Smooth muscle cell (in vitro differentiated cells): Measurements from ENCODE around the gene ZFP1. TPM values are rescaled to one million over a fixed set of nuclear protein-coding genes. Genes with fewer than 3 reads are reported as not detected.

Experiments used
- DNase-seq: peaks from one replicate; lab custom pipeline; 2025; ENCODE audit not compliant: unreplicated experiment; lab: John Stamatoyannopoulos, UW
- H2AFZ ChIP-seq: fragments of 200-600 bp; sonication (generic); 2 replicates; pipeline ENCODE4 v1.6.0; 2016; ENCODE audit warnings: antibody characterized with exemption, low read depth, mild to moderate bottlenecking
- H3F3A ChIP-seq: fragments of 200-600 bp; sonication (generic); 2 replicates; pipeline ENCODE4 v1.6.0; 2017; ENCODE audit warnings: antibody characterized with exemption, low read depth
- H3K27ac ChIP-seq: fragments of 200-600 bp; sonication (generic); 2 replicates; pipeline ENCODE4 v1.5.1; 2016; ENCODE audit warnings: low read depth, mild to moderate bottlenecking
- H3K27me3 ChIP-seq: fragments of 200-600 bp; sonication (generic); 2 replicates; pipeline ENCODE4 v1.6.1; 2016; ENCODE audit warnings: low read depth, mild to moderate bottlenecking
- H3K36me3 ChIP-seq: fragments of 200-600 bp; sonication (generic); 2 replicates; pipeline ENCODE4 v1.5.1; 2016; ENCODE audit warnings: low read depth
- H3K4me1 ChIP-seq: fragments of 200-600 bp; sonication (generic); 2 replicates; pipeline ENCODE4 v1.5.1; 2016; ENCODE audit warnings: low read depth
- H3K4me2 ChIP-seq: fragments of 200-600 bp; sonication (generic); 2 replicates; pipeline ENCODE4 v1.6.0; 2016; ENCODE audit warnings: mild to moderate bottlenecking
- H3K4me3 ChIP-seq: fragments of 200-600 bp; sonication (generic); 2 replicates; pipeline ENCODE4 v1.5.1; 2016; ENCODE audit warnings: mild to moderate bottlenecking
- H3K79me2 ChIP-seq: fragments of 200-600 bp; sonication (generic); 2 replicates; pipeline ENCODE4 v1.6.0; 2016; ENCODE audit warnings: low read depth, mild to moderate bottlenecking
- H3K9ac ChIP-seq: fragments of 200-600 bp; sonication (generic); 2 replicates; pipeline ENCODE4 v1.6.0; 2016; ENCODE audit warnings: low read depth
- H3K9me3 ChIP-seq: fragments of 200-600 bp; sonication (generic); replicated peaks from 2 replicates; pipeline ENCODE4 v1.5.1; 2016; ENCODE audit warnings: low read depth
- H4K20me1 ChIP-seq: fragments of 200-600 bp; sonication (generic); 2 replicates; pipeline ENCODE4 v1.6.0; 2016; ENCODE audit warnings: low read depth
- WGBS: methylation state at CpG from one replicate; pipeline ENCODE4 v1.1.7; 2016; ENCODE audit warnings: low lambda C conversion rate; 5-methylcytosine and 5-hydroxymethylcytosine counted together
- polyA plus RNA-seq: library from polyadenylated mRNA; unstranded; fragments of >200 nt; fragmentation: Nextera tagmentation; extraction: Ambion mirVana; gene quantifications from 2 replicates; pipeline ENCODE4 v1.2.1, GENCODE V29; 2016
- total RNA-seq: library from RNA; depleted of rRNA; stranded (reverse); fragments of >200 nt; gene quantifications from 2 replicates; pipeline ENCODE4 v1.2.3, GENCODE V29; 2014
- TF ChIP-seq, protein P1 (sequence below): fragments of 200-600 bp; sonication (generic); IDR thresholded peaks from 2 replicates; pipeline ENCODE4 v1.5.1; 2017; ENCODE audit warnings: borderline replicate concordance, mild to moderate bottlenecking, antibody characterized with exemption; ENCODE audit not compliant: insufficient read depth, poor library complexity, severe bottlenecking

The ZFP1 gene
- total and polyA plus RNA-seq, 2 experiments from 2014 or later: 12.6 to 15.0 TPM

DNA sequence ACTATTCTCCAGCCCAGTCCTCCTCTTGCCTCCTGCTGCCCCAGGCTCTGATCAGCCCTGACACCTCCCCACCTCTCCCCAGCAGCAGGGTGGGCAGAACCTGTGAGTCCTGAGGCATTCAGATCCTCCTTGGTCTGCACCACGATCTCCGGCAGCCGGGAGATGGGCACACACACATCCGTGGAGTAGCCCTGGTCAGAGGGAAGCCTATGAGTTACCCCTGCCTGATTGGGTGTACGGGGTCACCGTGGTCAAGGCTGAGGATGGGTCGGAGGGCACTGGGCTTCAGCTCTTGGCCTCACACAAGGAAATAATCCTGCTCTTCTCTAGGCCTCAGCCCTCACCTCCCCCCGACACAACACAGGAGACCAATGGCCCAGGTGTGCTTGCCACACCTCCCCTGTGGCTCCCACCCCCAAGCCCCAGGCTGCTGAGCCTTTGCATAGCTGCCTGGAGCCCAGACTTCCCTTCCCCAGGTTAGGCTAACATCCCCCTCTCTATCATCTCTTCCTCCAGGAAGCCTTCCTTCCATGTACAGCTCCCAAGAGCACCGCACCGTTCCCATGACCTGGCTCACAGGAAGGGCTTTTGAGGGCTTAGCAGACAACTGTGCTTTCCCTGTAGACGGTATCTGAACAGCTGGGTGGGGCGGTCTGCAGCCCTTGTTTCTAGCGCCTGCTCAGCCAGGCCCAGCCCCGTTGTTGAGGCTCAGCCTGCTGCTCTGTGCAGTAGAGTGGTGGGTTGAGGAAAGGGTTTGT lies 35.4 kb upstream of the ZFP1 start:
- TF ChIP-seq, protein P1, sequence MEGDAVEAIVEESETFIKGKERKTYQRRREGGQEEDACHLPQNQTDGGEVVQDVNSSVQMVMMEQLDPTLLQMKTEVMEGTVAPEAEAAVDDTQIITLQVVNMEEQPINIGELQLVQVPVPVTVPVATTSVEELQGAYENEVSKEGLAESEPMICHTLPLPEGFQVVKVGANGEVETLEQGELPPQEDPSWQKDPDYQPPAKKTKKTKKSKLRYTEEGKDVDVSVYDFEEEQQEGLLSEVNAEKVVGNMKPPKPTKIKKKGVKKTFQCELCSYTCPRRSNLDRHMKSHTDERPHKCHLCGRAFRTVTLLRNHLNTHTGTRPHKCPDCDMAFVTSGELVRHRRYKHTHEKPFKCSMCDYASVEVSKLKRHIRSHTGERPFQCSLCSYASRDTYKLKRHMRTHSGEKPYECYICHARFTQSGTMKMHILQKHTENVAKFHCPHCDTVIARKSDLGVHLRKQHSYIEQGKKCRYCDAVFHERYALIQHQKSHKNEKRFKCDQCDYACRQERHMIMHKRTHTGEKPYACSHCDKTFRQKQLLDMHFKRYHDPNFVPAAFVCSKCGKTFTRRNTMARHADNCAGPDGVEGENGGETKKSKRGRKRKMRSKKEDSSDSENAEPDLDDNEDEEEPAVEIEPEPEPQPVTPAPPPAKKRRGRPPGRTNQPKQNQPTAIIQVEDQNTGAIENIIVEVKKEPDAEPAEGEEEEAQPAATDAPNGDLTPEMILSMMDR: no peak
- Histone ChIP-seq H3K36me3 (no peaks in the 10 kb centered on the region), H4K20me1 (no peaks in the 10 kb centered on the region), H3K27me3 (no peaks in the 10 kb centered on the region), H3K27ac (no peak overlapping the region), H3K4me1 (peaks cover 40% of the 10 kb centered on the region), H3K4me2 (no peak overlapping the region), H3K4me3 (no peak overlapping the region), H2AFZ (no peak overlapping the region), H3K9ac (no peak overlapping the region), H3K79me2 (no peaks in the 10 kb centered on the region), H3F3A (peaks cover 7% of the 10 kb centered on the region), H3K9me3 (no peaks in the 10 kb centered on the region)
- WGBS: 82% methylated on average over 13 of the region's 14 CpGs
- DNase-seq: no peak

DNA sequence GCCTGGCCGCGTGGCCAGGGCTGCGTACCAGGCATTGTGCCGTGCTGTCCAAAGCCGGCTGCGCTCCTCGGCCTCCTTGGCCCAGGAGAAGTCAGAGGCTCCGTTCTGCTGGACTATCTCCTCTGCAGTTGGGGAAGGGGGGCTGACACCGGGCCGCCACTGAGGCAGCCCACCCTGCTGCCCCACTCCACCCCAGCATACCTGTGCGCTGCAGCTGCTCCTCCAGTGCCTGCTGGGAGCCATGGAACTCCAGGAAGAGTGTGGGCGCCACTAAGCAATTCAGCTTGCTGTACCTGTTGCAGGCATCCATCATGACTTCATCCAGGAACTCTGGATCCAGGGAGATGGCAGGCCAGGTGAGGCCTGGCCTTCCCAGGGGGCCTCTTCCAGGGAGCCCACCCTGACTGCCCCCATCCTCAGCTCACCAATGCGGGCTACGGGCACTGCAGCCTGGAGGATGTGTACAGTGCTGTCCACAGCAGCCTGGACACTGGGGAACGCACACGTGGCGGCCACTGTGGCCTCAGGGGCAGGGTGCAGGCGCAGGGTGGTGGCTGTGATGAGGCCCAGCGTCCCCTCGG lies 34.7 kb upstream of the ZFP1 start:
- Histone ChIP-seq H3K4me2 (no peak overlapping the region), H3K9me3 (no peaks in the 10 kb centered on the region), H3K79me2 (no peaks in the 10 kb centered on the region), H3K4me3 (no peak overlapping the region), H3K27me3 (no peaks in the 10 kb centered on the region), H3K36me3 (no peaks in the 10 kb centered on the region), H3K27ac (no peak overlapping the region), H3K9ac (no peak overlapping the region), H3F3A (peaks cover 7% of the 10 kb centered on the region), H2AFZ (no peak overlapping the region), H3K4me1 (peaks cover 34% of the 10 kb centered on the region), H4K20me1 (no peaks in the 10 kb centered on the region)
- TF ChIP-seq, protein P1: no peak
- WGBS: 98% methylated on average over 20 of the region's 20 CpGs
- DNase-seq: no peak

DNA sequence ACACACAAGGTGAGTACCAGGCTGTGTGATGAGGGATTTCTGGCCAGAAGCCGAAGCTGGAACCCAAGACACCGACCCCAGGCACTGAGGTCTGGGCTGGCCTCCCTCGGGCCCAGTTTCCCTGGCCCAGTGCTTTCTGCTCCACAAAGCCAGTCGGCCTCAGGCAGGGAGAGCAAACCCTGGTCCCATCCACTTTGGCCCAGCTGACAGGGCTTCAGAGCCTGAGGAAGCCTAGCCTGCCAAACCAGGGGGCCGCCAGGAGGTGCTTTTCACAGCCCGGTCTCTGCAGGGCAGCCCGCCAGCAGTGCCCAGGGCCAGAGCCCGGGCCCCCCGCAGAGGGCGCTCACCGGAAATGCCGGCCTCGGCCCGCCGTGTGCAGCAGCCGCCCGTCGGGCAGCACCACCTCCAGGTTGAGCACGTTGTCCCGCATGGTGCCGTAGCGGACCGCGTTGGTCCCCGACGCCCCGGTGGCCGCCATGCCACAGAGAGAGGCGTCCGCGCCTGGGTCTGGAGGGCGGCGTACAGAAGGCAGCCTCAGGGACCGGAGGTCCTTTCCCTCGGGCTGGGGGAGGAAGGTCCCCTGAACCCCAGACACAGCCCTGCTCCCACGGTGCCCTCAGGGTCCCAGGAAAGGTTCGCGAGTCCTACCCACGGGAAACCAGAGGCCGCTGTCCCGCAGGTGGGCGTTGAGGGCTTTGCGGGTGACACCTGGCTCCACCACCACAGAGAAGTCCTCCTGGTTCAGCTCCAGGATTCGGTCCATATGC lies 34.0 kb upstream of the ZFP1 start:
- H3K36me3 ChIP-seq: no peaks in the 10 kb centered on the region
- H2AFZ ChIP-seq: no peak overlapping the region
- peaks cover 28% of the 10 kb centered on the region for H3K4me1 ChIP-seq
- no peak for DNase-seq
- no peak overlapping the region for H3K4me3 ChIP-seq
- no peaks in the 10 kb centered on the region for H4K20me1 ChIP-seq
- H3K9me3 ChIP-seq: no peaks in the 10 kb centered on the region
- no peaks in the 10 kb centered on the region for H3K27me3 ChIP-seq
- TF ChIP-seq, protein P1: no peak
- 97% methylated on average over 44 of the region's 44 CpGs for WGBS
- H3K79me2 ChIP-seq: no peaks in the 10 kb centered on the region
- no peak overlapping the region for H3K9ac ChIP-seq
- no peak overlapping the region for H3K4me2 ChIP-seq
- peaks cover 7% of the 10 kb centered on the region for H3F3A ChIP-seq
- H3K27ac ChIP-seq: no peak overlapping the region
